Mucosa of descending colon (tissue), 3 donors: ENCODE data around the gene ROBO1. TPM values are rescaled to one million over a fixed set of nuclear protein-coding genes. Genes with fewer than 3 reads are reported as not detected.

Experiments used
- ATAC-seq: fragments of 200-7000 bp; cut with Tn5 transposase; one replicate; pipeline ENCODE4 v1.9.1; 2020; ENCODE audit warnings: mild to moderate bottlenecking, moderate library complexity
- DNase-seq, 3 donors: peaks; one replicate each; pipeline ENCODE4 v3.0.0-alpha.2; 2020
- H3K36me3 ChIP-seq: fragments of 200-600 bp; one replicate; pipeline ENCODE4 v1.8.0; 2021; ENCODE audit warnings: low read depth, mild to moderate bottlenecking
- H3K4me1 ChIP-seq: fragments of 200-600 bp; one replicate; pipeline ENCODE4 v1.8.0; 2021; ENCODE audit warnings: low read depth, mild to moderate bottlenecking
- H3K4me3 ChIP-seq: fragments of 200-600 bp; one replicate; pipeline ENCODE4 v1.8.0; 2021; ENCODE audit warnings: mild to moderate bottlenecking
- H3K9me3 ChIP-seq: fragments of 200-600 bp; one replicate; pipeline ENCODE4 v1.8.0; 2021; ENCODE audit warnings: mild to moderate bottlenecking
- CTCF ChIP-seq: fragments of 200-600 bp; IDR thresholded peaks from one replicate; pipeline ENCODE4 v1.8.0; 2022; ENCODE audit warnings: antibody characterized with exemption, mild to moderate bottlenecking
- intact Hi-C, 2 donors: fragments of 100-400 bp; cut with DNase I in 1 of 2; cut with micrococcal nuclease in 1 of 2; formaldehyde crosslinking; loops; one replicate each; pipeline versions ENCODE4 v1.11.0 to v1.11.1; 2022; cut with DNase I, micrococcal nuclease
- total RNA-seq, 3 donors: library from RNA; stranded (reverse); fragmentation: NEBNext Ultra II Directional in 2 of 3; extraction: Animal tissue kit (Norgen Biotek cat#: 25700) in 2 of 3; gene quantifications; one replicate each; pipeline versions ENCODE4 v1.2.1 to v1.2.4, GENCODE V29; 2021 to 2023
- donor health status: DM: no; HTN: no; CAD: no; lungs with moderate emphysema.
- donor health status: DM: no; HTN: no; CAD: no.
- donor health status: DM: no; HTN: yes; CAD: no.

ROBO1 gene
- total RNA-seq, 3 donors from 2014 or later, result 4.3 to 22.7 (median 10.1) TPM

- intact Hi-C loops, result loop anchor here (10.0 kb wide), 1 partner anchor 282 kb away; no protein-coding TSS in a partner anchor
- Histone ChIP-seq H3K4me3 (no peak overlapping the region), H3K9me3 (no peaks in the 10 kb centered on the region), H3K36me3 (no peaks in the 10 kb centered on the region), H3K4me1 (no peaks in the 10 kb centered on the region)
- no peak for DNase-seq
- TF ChIP-seq CTCF, result no peak
- ATAC-seq, result no peak
These were observed 401.4 kb downstream of the ROBO1 start for GRCh38 chr3:79366414-79366813.

GRCh38 chr3:79364784-79365183 lies 403.0 kb downstream of the ROBO1 start:
- no peak for DNase-seq
- intact Hi-C loops, result loop anchor here (10.0 kb wide), 1 partner anchor 280 kb away; no protein-coding TSS in a partner anchor
- Histone ChIP-seq H3K9me3 (no peaks in the 10 kb centered on the region), H3K4me3 (no peak overlapping the region), H3K36me3 (no peaks in the 10 kb centered on the region), H3K4me1 (no peaks in the 10 kb centered on the region)
- TF ChIP-seq CTCF, result no peak
- no peak for ATAC-seq

GRCh38 chr3:79362571-79363270 lies 405.1 kb downstream of the ROBO1 start:
- ATAC-seq, result no peak
- intact Hi-C loops, result loop anchor here (10.0 kb wide), 1 partner anchor 278 kb away; no protein-coding TSS in a partner anchor
- H3K4me1 ChIP-seq, result no peaks in the 10 kb centered on the region

GRCh38 chr3:79361748-79362378 lies 405.9 kb downstream of the ROBO1 start:
- Histone ChIP-seq H3K4me3 (no peak overlapping the region), H3K9me3 (no peaks in the 10 kb centered on the region), H3K36me3 (no peaks in the 10 kb centered on the region), H3K4me1 (no peaks in the 10 kb centered on the region)
- ATAC-seq (peak; percentile 51), DNase-seq (peak in 1 of 3 donors; percentile 21)
- intact Hi-C loops, result loop anchor here (10.0 kb wide), 1 partner anchor 277 kb away; no protein-coding TSS in a partner anchor
- no peak for TF ChIP-seq CTCF

More at GRCh38 chr3:79362571-79363270, 405.1 kb downstream of the ROBO1 start:
- Histone ChIP-seq H3K4me3 (no peak overlapping the region), H3K36me3 (no peaks in the 10 kb centered on the region), H3K9me3 (no peaks in the 10 kb centered on the region)
- no peak for TF ChIP-seq CTCF
- no peak for DNase-seq

GRCh38 chr3:79358327-79358726 lies 409.5 kb downstream of the ROBO1 start:
- Histone ChIP-seq H3K4me3 (no peak overlapping the region), H3K9me3 (no peaks in the 10 kb centered on the region), H3K36me3 (no peaks in the 10 kb centered on the region), H3K4me1 (no peaks in the 10 kb centered on the region)
- ATAC-seq, result no peak
- DNase-seq, result no peak
- intact Hi-C loops, result no loop called here
- no peak for TF ChIP-seq CTCF
